Liver (tissue), 3 donors: ENCODE data around the gene BCL2L13.
A peak's percentile ranks its signal among the peaks of the same experiment; 100 is the strongest.

ENCODE experiments used
- CTCF ChIP-seq: fragments of 150-350 bp; IDR thresholded peaks from 2 replicates; pipeline ENCODE4 v1.5.1; 2017; ENCODE audit warnings: improper control_type of control experiment, low read depth, low read length; ENCODE audit not compliant: missing input control
- REST ChIP-seq: IDR thresholded peaks from 2 replicates; pipeline ENCODE4 v1.6.1; 2016; ENCODE audit warnings: antibody characterized with exemption, mild to moderate bottlenecking
- RXRA ChIP-seq, 2 donors: IDR thresholded peaks; 2 replicates each; pipeline ENCODE4 v1.6.1; 2017 to 2018; ENCODE audit warnings: antibody characterized with exemption in 2 of 2, mild to moderate bottlenecking in 1 of 2
- donor health status: healthy.
- donor health status: healthy.

DNA sequence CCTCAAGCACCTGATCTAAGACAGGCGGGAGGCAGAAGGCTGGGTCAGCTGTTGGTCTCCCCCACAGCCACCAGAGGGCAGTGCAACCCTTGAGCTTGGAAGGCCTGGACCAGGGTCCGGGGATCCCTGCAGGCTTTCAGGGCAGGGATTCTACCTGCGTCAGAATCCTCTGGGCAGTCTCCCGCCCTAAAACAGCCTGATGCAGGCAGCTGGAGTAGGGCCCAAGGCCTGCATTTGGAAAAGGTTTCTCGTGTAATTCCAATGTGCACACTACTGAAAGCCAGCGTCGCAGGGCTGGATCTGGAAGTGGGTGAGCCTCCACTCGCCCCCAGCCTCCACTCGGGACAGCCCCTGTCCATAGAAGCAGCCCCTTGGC is 104.0 kb downstream of the BCL2L13 start:
- TF ChIP-seq CTCF = peak; percentile 84
- no peak for TF ChIP-seq REST
- TF ChIP-seq RXRA (IDR thresholded peaks at IDR 0.05) = no peak
